ENCODE results near the gene PBX2.

DNA sequence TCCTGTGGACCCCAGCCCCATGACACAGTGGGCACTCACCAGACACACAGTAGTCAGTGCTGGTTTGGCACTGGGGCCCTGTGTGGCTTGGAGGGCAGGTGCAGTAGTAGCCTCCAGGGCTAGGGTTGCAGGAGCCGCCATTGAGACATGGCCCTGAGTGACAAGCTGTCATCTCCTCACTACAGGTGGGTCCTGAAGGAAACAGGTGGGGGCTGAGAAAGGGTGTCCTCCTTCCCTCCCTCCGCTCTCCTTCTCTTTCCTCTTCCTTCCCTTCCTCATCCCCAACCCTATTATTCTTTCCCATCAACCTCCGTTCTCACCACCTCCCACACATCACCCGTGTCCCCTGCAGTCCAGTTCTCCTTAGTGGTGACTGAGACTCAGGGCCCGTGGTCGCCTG, 23.6 kb upstream of the PBX2 start:
- TF ChIP-seq, protein P1, sequence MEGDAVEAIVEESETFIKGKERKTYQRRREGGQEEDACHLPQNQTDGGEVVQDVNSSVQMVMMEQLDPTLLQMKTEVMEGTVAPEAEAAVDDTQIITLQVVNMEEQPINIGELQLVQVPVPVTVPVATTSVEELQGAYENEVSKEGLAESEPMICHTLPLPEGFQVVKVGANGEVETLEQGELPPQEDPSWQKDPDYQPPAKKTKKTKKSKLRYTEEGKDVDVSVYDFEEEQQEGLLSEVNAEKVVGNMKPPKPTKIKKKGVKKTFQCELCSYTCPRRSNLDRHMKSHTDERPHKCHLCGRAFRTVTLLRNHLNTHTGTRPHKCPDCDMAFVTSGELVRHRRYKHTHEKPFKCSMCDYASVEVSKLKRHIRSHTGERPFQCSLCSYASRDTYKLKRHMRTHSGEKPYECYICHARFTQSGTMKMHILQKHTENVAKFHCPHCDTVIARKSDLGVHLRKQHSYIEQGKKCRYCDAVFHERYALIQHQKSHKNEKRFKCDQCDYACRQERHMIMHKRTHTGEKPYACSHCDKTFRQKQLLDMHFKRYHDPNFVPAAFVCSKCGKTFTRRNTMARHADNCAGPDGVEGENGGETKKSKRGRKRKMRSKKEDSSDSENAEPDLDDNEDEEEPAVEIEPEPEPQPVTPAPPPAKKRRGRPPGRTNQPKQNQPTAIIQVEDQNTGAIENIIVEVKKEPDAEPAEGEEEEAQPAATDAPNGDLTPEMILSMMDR (IDR thresholded peaks at IDR 0.05; ENCODE audit: low read depth, low read length, poor library complexity, severe bottlenecking), result no peak
- TF ChIP-seq EZH2phosphoT487 (IDR thresholded peaks at IDR 0.05; ENCODE audit: borderline replicate concordance, low read length), result no peak

Measured in DOHH2 (cell line).